Esophagus muscularis mucosa (tissue), 3 donors: ENCODE data around the gene ELAVL1.

Experiments
- POLR2A ChIP-seq: fragments of 450-650 bp; IDR thresholded peaks from one replicate; pipeline ENCODE4 v1.6.1; 2017; ENCODE audit warnings: antibody characterized with exemption, moderate library complexity, mild to moderate bottlenecking, low read depth
- TF ChIP-seq, protein P1 (sequence below), 3 experiments: fragments of 200-600 bp in 2 of 3; fragments of 450-650 bp in 1 of 3; sonication (generic) in 2 of 3; IDR thresholded peaks; one replicate each; pipeline ENCODE4 v1.5.1; 2017 to 2019; ENCODE audit warnings: antibody characterized with exemption in 3 of 3, mild to moderate bottlenecking in 2 of 3, moderate library complexity in 1 of 3

DNA sequence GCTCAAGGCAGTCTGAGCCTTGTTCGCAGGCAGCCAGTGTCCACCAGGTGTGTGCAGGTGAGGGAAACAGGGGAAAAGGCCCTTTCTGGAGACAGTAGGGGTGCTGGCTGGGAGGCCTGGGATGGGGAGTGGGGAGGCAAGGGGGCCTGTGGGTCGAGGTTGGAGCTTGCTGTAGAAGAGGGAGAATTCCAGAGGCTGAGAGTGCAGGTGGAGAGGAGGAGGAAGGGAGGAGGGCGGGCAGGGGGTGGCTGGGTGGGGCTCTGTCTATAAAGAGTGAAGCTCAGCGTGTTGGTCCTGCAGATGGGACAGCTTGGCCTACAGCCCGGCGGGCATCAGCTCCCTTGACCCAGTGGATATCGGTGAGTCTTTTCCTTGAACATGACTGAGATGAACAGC is 47.0 kb upstream of the ELAVL1 start, which contains the start of gene CCL25:
- TF ChIP-seq, protein P1, sequence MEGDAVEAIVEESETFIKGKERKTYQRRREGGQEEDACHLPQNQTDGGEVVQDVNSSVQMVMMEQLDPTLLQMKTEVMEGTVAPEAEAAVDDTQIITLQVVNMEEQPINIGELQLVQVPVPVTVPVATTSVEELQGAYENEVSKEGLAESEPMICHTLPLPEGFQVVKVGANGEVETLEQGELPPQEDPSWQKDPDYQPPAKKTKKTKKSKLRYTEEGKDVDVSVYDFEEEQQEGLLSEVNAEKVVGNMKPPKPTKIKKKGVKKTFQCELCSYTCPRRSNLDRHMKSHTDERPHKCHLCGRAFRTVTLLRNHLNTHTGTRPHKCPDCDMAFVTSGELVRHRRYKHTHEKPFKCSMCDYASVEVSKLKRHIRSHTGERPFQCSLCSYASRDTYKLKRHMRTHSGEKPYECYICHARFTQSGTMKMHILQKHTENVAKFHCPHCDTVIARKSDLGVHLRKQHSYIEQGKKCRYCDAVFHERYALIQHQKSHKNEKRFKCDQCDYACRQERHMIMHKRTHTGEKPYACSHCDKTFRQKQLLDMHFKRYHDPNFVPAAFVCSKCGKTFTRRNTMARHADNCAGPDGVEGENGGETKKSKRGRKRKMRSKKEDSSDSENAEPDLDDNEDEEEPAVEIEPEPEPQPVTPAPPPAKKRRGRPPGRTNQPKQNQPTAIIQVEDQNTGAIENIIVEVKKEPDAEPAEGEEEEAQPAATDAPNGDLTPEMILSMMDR (IDR thresholded peaks at IDR 0.05): no peak
- no peak for TF ChIP-seq POLR2A
